Transverse colon (tissue), 4 donors: ENCODE measurements around the gene SUPT4H1. TPM values are rescaled to one million over a fixed set of nuclear protein-coding genes. Genes with fewer than 3 reads are reported as not detected.
A peak's percentile ranks its signal among the peaks of the same experiment; 100 is the strongest.

Experiments used
- DNase-seq: peaks from one replicate; pipeline ENCODE4 v3.0.0-alpha.2; 2019
- H3K27ac ChIP-seq, 4 donors: fragments of 200-600 bp; sonication (generic); 2 replicates each; pipeline ENCODE4 v1.5.1; 2016 to 2018; ENCODE audit warnings: inconsistent platforms in 4 of 4
- H3K27me3 ChIP-seq: fragments of 200-600 bp; sonication (generic); 2 replicates; pipeline ENCODE4 v1.5.1; 2017; ENCODE audit warnings: inconsistent platforms
- H3K36me3 ChIP-seq, 4 donors: fragments of 200-600 bp; sonication (generic); 2 replicates each; pipeline ENCODE4 v1.5.1; 2017 to 2019; ENCODE audit warnings: inconsistent platforms in 4 of 4
- H3K4me1 ChIP-seq, 4 donors: fragments of 200-600 bp; sonication (generic); 2 replicates each; pipeline ENCODE4 v1.5.1; 2017 to 2020; ENCODE audit warnings: inconsistent platforms in 4 of 4
- H3K4me3 ChIP-seq, 4 donors: fragments of 200-600 bp; sonication (generic); 1 replicate in 1 of 4; 2 replicates in 3 of 4; pipeline versions ENCODE4 v1.5.1 to v1.6.1; 2017 to 2019; ENCODE audit warnings: inconsistent platforms in 4 of 4
- H3K9me3 ChIP-seq, 2 donors: fragments of 200-600 bp; sonication (generic); 2 replicates each; pipeline ENCODE4 v1.5.1; 2017 to 2019; ENCODE audit warnings: inconsistent platforms in 2 of 2
- CTCF ChIP-seq, 5 experiments: fragments of 200-600 bp in 3 of 5; fragments of 450-650 bp in 2 of 5; sonication (generic) in 3 of 5; IDR thresholded peaks; 1 replicate in 2 of 5; 2 replicates in 3 of 5; pipeline ENCODE4 v1.5.1; 2016 to 2017; ENCODE audit warnings: antibody characterized with exemption in 5 of 5, inconsistent platforms in 3 of 5, mild to moderate bottlenecking in 2 of 5, moderate library complexity in 1 of 5
- EP300 ChIP-seq: sonication (generic); formaldehyde crosslinking; IDR thresholded peaks from one replicate; pipeline ENCODE4 v1.6.1; 2017; ENCODE audit warnings: antibody characterized with exemption, low read depth
- POLR2A ChIP-seq: fragments of 450-650 bp; IDR thresholded peaks from one replicate; pipeline ENCODE4 v1.6.1; 2016; ENCODE audit warnings: antibody characterized with exemption, mild to moderate bottlenecking, moderate library complexity
- POLR2AphosphoS5 ChIP-seq, 3 donors: sonication (generic); formaldehyde crosslinking; IDR thresholded peaks; one replicate each; pipeline ENCODE4 v1.6.1; 2016; ENCODE audit warnings: antibody characterized with exemption in 3 of 3
- WGBS, 2 donors: methylation state at CpG; one replicate each; pipeline ENCODE4 v1.1.5; 2018; ENCODE audit warnings: low coverage in 1 of 2; 5-methylcytosine and 5-hydroxymethylcytosine counted together
- in situ Hi-C, 4 donors: fragments of 200-750 bp; cut with MboI; loops; one replicate each; pipeline versions ENCODE4 v1.15.0 to v1.15.1; 2017; ENCODE audit warnings: low sequenced_read_pairs in 3 of 4, low pct_ligation_motif_present in 1 of 4, low pct_unique_long_range_greater_than_20kb in 1 of 4
- intact Hi-C: fragments of 100-400 bp; cut with DNase I; formaldehyde crosslinking; loops from one replicate; pipeline ENCODE4 v1.15.1; 2023; ENCODE audit warnings: low total_unique reads
- total RNA-seq, 4 donors: library from RNA; depleted of rRNA; stranded (reverse); fragments of >200 nt; gene quantifications; one replicate each; pipeline ENCODE4 v1.1.0, GENCODE V29; 2016

Gene SUPT4H1
- total RNA-seq, 4 donors from 2014 or later: 12.0 to 66.3 (median 40.0) TPM

- no peaks in the 10 kb centered on the region for H3K9me3 ChIP-seq
- H3K4me3 ChIP-seq: no peak overlapping the region
- H3K27ac ChIP-seq: no peak overlapping the region
- no peaks in the 10 kb centered on the region for H3K36me3 ChIP-seq
- H3K27me3 ChIP-seq: no peaks in the 10 kb centered on the region
- peaks cover 5 to 12% (median 6%) of the 10 kb centered on the region in 4 donors for H3K4me1 ChIP-seq
- in situ Hi-C loops: loop anchor here in 3 of 4 donors (5.0 to 10.0 kb wide), 3 partner anchors 95 to 128 kb away; partner anchors contain the start of gene RNF43 (in 1 of the 3)
- no peak for DNase-seq
- intact Hi-C loops: no loop called here
- 89% methylated on average over 25 of the region's 25 CpGs; no CpG with 5 or more reads in 1 of the 2 donors for WGBS, 2 donors
- TF ChIP-seq CTCF (IDR thresholded peaks at IDR 0.05): no peak
- TF ChIP-seq POLR2A: no peak
- no peak for TF ChIP-seq POLR2AphosphoS5 (IDR thresholded peaks at IDR 0.05)
- no peak for TF ChIP-seq EP300
Observed at GRCh38 chr17:58319173-58320162, 32.5 kb downstream of the SUPT4H1 start.

- in situ Hi-C loops (loop anchor here in 3 of 4 donors (5.0 to 10.0 kb wide), 3 partner anchors 96 to 129 kb away; partner anchors contain the start of gene RNF43 (in 1 of the 3)), intact Hi-C loops (no loop called here)
- TF ChIP-seq POLR2A: no peak
- TF ChIP-seq EP300: no peak
- no peak for TF ChIP-seq CTCF (IDR thresholded peaks at IDR 0.05)
- no peak for TF ChIP-seq POLR2AphosphoS5 (IDR thresholded peaks at IDR 0.05)
- H3K27ac ChIP-seq: no peak overlapping the region
- 79 to 88% methylated on average over 2 to 7 of the region's 7 CpGs for WGBS, 2 donors
- no peak for DNase-seq
- H3K4me3 ChIP-seq: no peak overlapping the region
- no peaks in the 10 kb centered on the region for H3K27me3 ChIP-seq
- H3K4me1 ChIP-seq: peaks cover 0 to 7% (median 5%) of the 10 kb centered on the region in 4 donors
- H3K36me3 ChIP-seq: no peaks in the 10 kb centered on the region
- H3K9me3 ChIP-seq: no peaks in the 10 kb centered on the region
Observed at GRCh38 chr17:58318627-58319172, 33.3 kb downstream of the SUPT4H1 start.

GRCh38 chr17:58318065-58318481 is 33.9 kb downstream of the SUPT4H1 start:
- Histone ChIP-seq H3K4me1 (peaks cover 0 to 7% (median 4%) of the 10 kb centered on the region in 4 donors), H3K4me3 (no peak overlapping the region), H3K27me3 (no peaks in the 10 kb centered on the region), H3K27ac (peak overlapping the region in 1 of 4 donors; percentile 26), H3K36me3 (no peaks in the 10 kb centered on the region), H3K9me3 (no peaks in the 10 kb centered on the region)
- DNase-seq: no peak
- intact Hi-C loops: no loop called here
- WGBS, 2 donors: 82 to 93% methylated on average over 4 to 9 of the region's 9 CpGs
- TF ChIP-seq POLR2A (no peak), EP300 (no peak), CTCF (IDR thresholded peaks at IDR 0.05) (no peak), POLR2AphosphoS5 (IDR thresholded peaks at IDR 0.05) (no peak)
- in situ Hi-C loops: loop anchor here in 3 of 4 donors (5.0 to 10.0 kb wide), 3 partner anchors 97 to 129 kb away; partner anchors contain the start of gene RNF43 (in 1 of the 3)
